Pancreas (tissue), 10 donors: ENCODE data around the gene LMF1. TPM values are rescaled to one million over a fixed set of nuclear protein-coding genes. Genes with fewer than 3 reads are reported as not detected.

ENCODE experiments used
- ATAC-seq, 4 donors: fragments of 200-7000 bp; cut with Tn5 transposase; one replicate each; pipeline versions ENCODE4 v1.8.0 to v1.9.1; 2020; ENCODE audit warnings: mild to moderate bottlenecking in 4 of 4, moderate library complexity in 4 of 4
- DNase-seq, 6 donors: peaks; one replicate each; pipeline ENCODE4 v3.0.0-alpha.2; 2020
- FAIRE-seq: peaks from 2 replicates; lab custom pipeline; 2012; peaks lifted over from hg19 to GRCh38; lab: Jason Lieb, UNC
- H3K27ac ChIP-seq, 4 donors: fragments of 200-600 bp; sonication (generic); 1 replicate in 3 of 4; 2 replicates in 1 of 4; pipeline versions ENCODE4 v1.5.0 to v1.8.0; 2020
- H3K27me3 ChIP-seq, 4 donors: fragments of 200-600 bp; one replicate each; pipeline ENCODE4 v1.8.0; 2021
- H3K36me3 ChIP-seq, 3 donors: fragments of 200-600 bp; sonication (generic) in 1 of 3; one replicate each; pipeline versions ENCODE4 v1.5.0 to v1.8.0; 2020 to 2021
- H3K4me1 ChIP-seq, 3 donors: fragments of 200-600 bp; one replicate each; pipeline ENCODE4 v1.8.0; 2021
- H3K4me3 ChIP-seq, 4 donors: fragments of 200-600 bp; sonication (generic) in 2 of 4; one replicate each; pipeline versions ENCODE4 v1.5.0 to v1.8.0; 2020 to 2021
- H3K9me3 ChIP-seq, 4 donors: fragments of 200-600 bp; one replicate each; pipeline ENCODE4 v1.8.0; 2021
- CTCF ChIP-seq, 4 donors: fragments of 200-600 bp; sonication (generic) in 3 of 4; IDR thresholded peaks; one replicate each; pipeline versions ENCODE4 v1.5.0 to v1.8.0; 2021; ENCODE audit warnings: antibody characterized with exemption in 4 of 4
- WGBS, 2 donors: extraction: QIAGEN DNeasy Blood & Tissue Kit; methylation state at CpG; one replicate each; pipeline ENCODE4 v1.1.7; 2013; 5-methylcytosine and 5-hydroxymethylcytosine counted together
- intact Hi-C, 3 donors: fragments of 100-400 bp; cut with DNase I; formaldehyde crosslinking; loops; one replicate each; pipeline versions ENCODE4 v1.11.1 to v1.14.2; 2022
- polyA plus RNA-seq, 2 donors: library from polyadenylated mRNA; stranded (reverse); fragments of 200-250 nt; gene quantifications; one replicate each; pipeline ENCODE4 v1.2.3, GENCODE V29; 2013
- total RNA-seq, 6 donors: library from RNA; stranded (reverse); fragmentation: NEBNext Ultra II Directional in 4 of 6; extraction: Animal tissue kit (Norgen Biotek cat#: 25700) in 4 of 6; gene quantifications; one replicate each; pipeline versions ENCODE4 v1.2.1 to v1.2.4, GENCODE V29; 2021 to 2023
- donor health status: healthy with polysubstance abuse.
- donor health status: DM: no; HTN: no; CAD: no; lungs with moderate emphysema.
- donor health status: DM: no; HTN: no; CAD: no.
- donor health status: control.
- donor health status: control.
- donor health status: Bipolar disorder and iron deficiency.
- donor health status: DM: yes; HTN: yes; CAD: no.
- donor health status: DM: no; HTN: no; CAD: no.
- donor health status: DM: no; HTN: no; CAD: no.
- donor health status: DM: yes; HTN: yes; CAD: no.

The LMF1 gene
- total and polyA plus RNA-seq, 8 donors, result 9.3 to 64.6 (median 15.7) TPM

- no peak for TF ChIP-seq CTCF (IDR thresholded peaks at IDR 0.05)
- no peak for FAIRE-seq
- no peak for DNase-seq
- WGBS, 2 donors, result 95 to 99% methylated on average over 20 of the region's 20 CpGs
- H3K36me3 ChIP-seq, result no peaks in the 10 kb centered on the region
- H3K4me1 ChIP-seq, result peaks cover 1 to 9% (median 7%) of the 10 kb centered on the region in 3 donors
- no peaks in the 10 kb centered on the region for H3K27me3 ChIP-seq
- no peak for ATAC-seq
- H3K4me3 ChIP-seq, result no peak overlapping the region
- H3K9me3 ChIP-seq, result no peaks in the 10 kb centered on the region
- intact Hi-C loops, result no loop called here
- no peak overlapping the region for H3K27ac ChIP-seq
Observed at GRCh38 chr16:967077-967541, 3.7 kb downstream of the LMF1 start.

- Histone ChIP-seq H3K9me3 (no peaks in the 10 kb centered on the region), H3K27ac (no peak overlapping the region), H3K36me3 (no peaks in the 10 kb centered on the region), H3K4me1 (peaks cover 0 to 9% (median 7%) of the 10 kb centered on the region in 3 donors), H3K27me3 (no peaks in the 10 kb centered on the region), H3K4me3 (no peak overlapping the region)
- ATAC-seq (no peak), FAIRE-seq (no peak), DNase-seq (no peak)
- 96 to 99% methylated on average over 10 of the region's 10 CpGs for WGBS, 2 donors
- TF ChIP-seq CTCF (IDR thresholded peaks at IDR 0.05), result no peak
- intact Hi-C loops, result no loop called here
Observed at GRCh38 chr16:966505-966904, 4.3 kb downstream of the LMF1 start.

- 94 to 96% methylated on average over 17 to 18 of the region's 18 CpGs for WGBS, 2 donors
Observed at GRCh38 chr16:966035-966434, 4.7 kb downstream of the LMF1 start.

GRCh38 chr16:965487-965886 is 5.3 kb downstream of the LMF1 start:
- ATAC-seq (no peak), FAIRE-seq (no peak), DNase-seq (no peak)
- intact Hi-C loops, result no loop called here
- Histone ChIP-seq H3K9me3 (no peaks in the 10 kb centered on the region), H3K4me1 (peaks cover 0 to 7% (median 7%) of the 10 kb centered on the region in 3 donors), H3K36me3 (no peaks in the 10 kb centered on the region), H3K27ac (no peak overlapping the region), H3K4me3 (no peak overlapping the region), H3K27me3 (no peaks in the 10 kb centered on the region)
- TF ChIP-seq CTCF (IDR thresholded peaks at IDR 0.05), result no peak
- 96 to 98% methylated on average over 4 of the region's 4 CpGs for WGBS, 2 donors

More at GRCh38 chr16:966035-966434, 4.7 kb downstream of the LMF1 start:
- H3K27ac ChIP-seq, result no peak overlapping the region
- intact Hi-C loops, result no loop called here
- H3K27me3 ChIP-seq, result no peaks in the 10 kb centered on the region
- H3K9me3 ChIP-seq, result no peaks in the 10 kb centered on the region
- H3K4me3 ChIP-seq, result no peak overlapping the region
- H3K4me1 ChIP-seq, result peaks cover 0 to 7% (median 7%) of the 10 kb centered on the region in 3 donors
- ATAC-seq (no peak), FAIRE-seq (no peak), DNase-seq (no peak)
- TF ChIP-seq CTCF (IDR thresholded peaks at IDR 0.05), result no peak
- no peaks in the 10 kb centered on the region for H3K36me3 ChIP-seq

GRCh38 chr16:965036-965395 is 5.8 kb downstream of the LMF1 start:
- 96 to 98% methylated on average over 13 of the region's 13 CpGs for WGBS, 2 donors
- H3K36me3 ChIP-seq, result no peaks in the 10 kb centered on the region
- no peak overlapping the region for H3K4me3 ChIP-seq
- no peak for TF ChIP-seq CTCF (IDR thresholded peaks at IDR 0.05)
- no peak for FAIRE-seq
- no peak for DNase-seq
- no peaks in the 10 kb centered on the region for H3K27me3 ChIP-seq
- intact Hi-C loops, result no loop called here
- H3K9me3 ChIP-seq, result no peaks in the 10 kb centered on the region
- peaks cover 0 to 7% (median 6%) of the 10 kb centered on the region in 3 donors for H3K4me1 ChIP-seq
- no peak overlapping the region for H3K27ac ChIP-seq
- no peak for ATAC-seq
